Upper lobe of right lung (tissue), 1 donor: ENCODE data around the gene NDUFS7. TPM values are rescaled to one million over a fixed set of nuclear protein-coding genes. Genes with fewer than 3 reads are reported as not detected.
A peak's percentile ranks its signal among the peaks of the same experiment; 100 is the strongest.

ENCODE experiments used
- ATAC-seq: fragments of 200-7000 bp; cut with Tn5 transposase; one replicate; pipeline ENCODE4 v1.9.1; 2020; ENCODE audit warnings: mild to moderate bottlenecking, moderate library complexity
- DNase-seq: peaks from one replicate; pipeline ENCODE4 v3.0.0-alpha.2; 2020
- H3K27ac ChIP-seq: fragments of 200-600 bp; one replicate; pipeline ENCODE4 v1.8.0; 2022
- H3K27me3 ChIP-seq: fragments of 200-600 bp; one replicate; pipeline ENCODE4 v1.8.0; 2022; ENCODE audit warnings: mild to moderate bottlenecking
- H3K36me3 ChIP-seq: fragments of 200-600 bp; one replicate; pipeline ENCODE4 v1.8.0; 2022
- H3K4me1 ChIP-seq: fragments of 200-600 bp; one replicate; pipeline ENCODE4 v1.8.0; 2022
- H3K4me3 ChIP-seq: fragments of 200-600 bp; one replicate; pipeline ENCODE4 v1.8.0; 2022; ENCODE audit warnings: mild to moderate bottlenecking
- H3K9me3 ChIP-seq: fragments of 200-600 bp; one replicate; pipeline ENCODE4 v1.8.0; 2022
- CTCF ChIP-seq: fragments of 200-600 bp; IDR thresholded peaks from one replicate; pipeline ENCODE4 v1.8.0; 2022; ENCODE audit warnings: antibody characterized with exemption
- intact Hi-C: fragments of 100-400 bp; cut with DNase I; formaldehyde crosslinking; loops from one replicate; pipeline ENCODE4 v1.11.0; 2022
- total RNA-seq: library from RNA; stranded (reverse); fragmentation: NEBNext Ultra II Directional; extraction: Animal tissue kit (Norgen Biotek cat#: 25700); gene quantifications from one replicate; pipeline ENCODE4 v1.2.1, GENCODE V29; 2021
- donor health status: DM: no; HTN: yes; CAD: no; lungs with severe emphysema.

NDUFS7 gene
- total RNA-seq, 1 donor from 2014 or later = 78.2 TPM

DNA sequence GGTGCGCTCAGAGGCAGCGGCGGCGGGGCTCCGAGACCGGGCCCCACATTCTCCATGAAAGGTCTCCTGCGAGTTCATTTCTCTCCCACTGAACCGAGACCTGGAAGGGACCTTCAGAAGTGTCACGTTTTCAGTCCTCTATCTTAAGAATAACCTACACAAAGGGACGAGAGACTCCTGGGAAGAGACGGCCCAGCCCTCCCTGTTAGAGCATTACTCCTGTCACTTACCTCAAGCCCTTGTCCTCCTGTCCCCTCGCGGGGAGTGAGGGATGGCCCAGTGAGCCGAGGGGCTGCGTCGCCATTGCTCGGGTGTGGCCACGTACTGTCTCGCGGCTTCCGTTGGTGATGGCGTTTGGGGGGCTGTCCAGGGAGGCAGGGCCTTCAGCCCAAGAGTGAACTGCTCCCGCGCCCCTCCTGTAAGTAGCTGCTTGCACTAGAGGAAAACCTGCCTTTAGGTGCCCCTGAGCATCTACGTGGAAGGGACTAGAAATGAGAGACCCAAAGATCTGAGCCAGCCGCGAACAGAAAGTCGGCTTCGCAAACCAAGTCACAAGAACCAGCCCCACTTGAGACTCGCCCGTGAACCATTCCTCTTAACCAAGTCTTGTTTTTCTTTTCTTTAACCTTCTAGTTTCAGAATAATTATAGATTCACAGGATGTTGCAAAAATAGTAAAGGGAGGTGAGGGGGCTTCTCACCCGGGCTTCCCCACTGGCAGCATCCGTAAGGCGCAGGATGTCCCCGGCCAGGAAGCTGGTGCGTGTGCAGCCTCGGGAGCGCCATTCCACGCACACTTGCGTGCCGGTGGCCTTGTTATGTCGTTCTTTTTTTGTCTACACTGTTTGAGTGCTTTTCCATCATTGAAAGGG lies 21.1 kb upstream of the NDUFS7 start:
- ATAC-seq = no peak
- no peak overlapping the region for H3K27ac ChIP-seq
- no peaks in the 10 kb centered on the region for H3K27me3 ChIP-seq
- no peaks in the 10 kb centered on the region for H3K9me3 ChIP-seq
- no peak overlapping the region for H3K4me3 ChIP-seq
- TF ChIP-seq CTCF = no peak
- intact Hi-C loops = no loop called here
- H3K36me3 ChIP-seq = peaks cover 69% of the 10 kb centered on the region
- H3K4me1 ChIP-seq = peaks cover 29% of the 10 kb centered on the region
- DNase-seq = no peak

GRCh38 chr19:1363599-1363998 lies 20.1 kb upstream of the NDUFS7 start:
- peaks cover 29% of the 10 kb centered on the region for H3K4me1 ChIP-seq
- intact Hi-C loops = no loop called here
- ATAC-seq (peak; percentile 26), DNase-seq (no peak)
- no peaks in the 10 kb centered on the region for H3K9me3 ChIP-seq
- peaks cover 65% of the 10 kb centered on the region for H3K36me3 ChIP-seq
- no peak overlapping the region for H3K27ac ChIP-seq
- TF ChIP-seq CTCF = no peak
- H3K4me3 ChIP-seq = no peak overlapping the region
- H3K27me3 ChIP-seq = no peaks in the 10 kb centered on the region

DNA sequence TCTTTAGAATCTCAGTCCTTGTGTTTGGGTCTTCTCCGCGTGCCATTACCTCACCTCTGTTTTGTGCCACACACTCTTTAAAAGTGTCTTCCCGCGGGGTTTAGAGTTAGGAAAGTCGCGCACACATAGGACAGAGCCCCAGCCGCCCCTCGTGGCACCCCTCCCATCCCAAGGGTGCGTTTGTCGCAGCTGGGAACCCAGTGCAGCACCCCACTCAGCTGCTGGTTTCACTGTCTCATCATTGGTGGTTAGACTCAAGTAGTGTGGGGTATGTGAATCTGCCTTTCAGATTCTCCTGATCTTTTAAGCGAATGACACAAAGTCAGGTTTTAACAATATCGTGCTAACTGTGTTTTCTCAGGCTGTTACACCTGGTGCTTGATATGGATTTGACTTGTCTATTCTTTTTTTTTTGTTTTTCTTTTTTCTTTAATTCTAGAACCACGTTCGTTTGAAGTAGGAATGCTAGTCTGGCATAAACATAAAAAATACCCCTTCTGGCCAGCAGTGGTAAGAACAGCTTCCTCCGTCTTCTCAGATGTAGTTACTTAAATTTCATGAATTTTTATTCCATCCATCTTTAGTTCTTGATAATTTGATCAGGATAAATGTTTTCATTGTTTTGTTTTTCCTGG lies 19.5 kb upstream of the NDUFS7 start:
- DNase-seq (no peak), ATAC-seq (no peak)
- no peaks in the 10 kb centered on the region for H3K27me3 ChIP-seq
- H3K4me1 ChIP-seq = peaks cover 29% of the 10 kb centered on the region
- H3K4me3 ChIP-seq = no peak overlapping the region
- peak; percentile 17 for TF ChIP-seq CTCF
- H3K9me3 ChIP-seq = no peaks in the 10 kb centered on the region
- H3K36me3 ChIP-seq = peaks cover 63% of the 10 kb centered on the region
- intact Hi-C loops = no loop called here
- H3K27ac ChIP-seq = no peak overlapping the region

DNA sequence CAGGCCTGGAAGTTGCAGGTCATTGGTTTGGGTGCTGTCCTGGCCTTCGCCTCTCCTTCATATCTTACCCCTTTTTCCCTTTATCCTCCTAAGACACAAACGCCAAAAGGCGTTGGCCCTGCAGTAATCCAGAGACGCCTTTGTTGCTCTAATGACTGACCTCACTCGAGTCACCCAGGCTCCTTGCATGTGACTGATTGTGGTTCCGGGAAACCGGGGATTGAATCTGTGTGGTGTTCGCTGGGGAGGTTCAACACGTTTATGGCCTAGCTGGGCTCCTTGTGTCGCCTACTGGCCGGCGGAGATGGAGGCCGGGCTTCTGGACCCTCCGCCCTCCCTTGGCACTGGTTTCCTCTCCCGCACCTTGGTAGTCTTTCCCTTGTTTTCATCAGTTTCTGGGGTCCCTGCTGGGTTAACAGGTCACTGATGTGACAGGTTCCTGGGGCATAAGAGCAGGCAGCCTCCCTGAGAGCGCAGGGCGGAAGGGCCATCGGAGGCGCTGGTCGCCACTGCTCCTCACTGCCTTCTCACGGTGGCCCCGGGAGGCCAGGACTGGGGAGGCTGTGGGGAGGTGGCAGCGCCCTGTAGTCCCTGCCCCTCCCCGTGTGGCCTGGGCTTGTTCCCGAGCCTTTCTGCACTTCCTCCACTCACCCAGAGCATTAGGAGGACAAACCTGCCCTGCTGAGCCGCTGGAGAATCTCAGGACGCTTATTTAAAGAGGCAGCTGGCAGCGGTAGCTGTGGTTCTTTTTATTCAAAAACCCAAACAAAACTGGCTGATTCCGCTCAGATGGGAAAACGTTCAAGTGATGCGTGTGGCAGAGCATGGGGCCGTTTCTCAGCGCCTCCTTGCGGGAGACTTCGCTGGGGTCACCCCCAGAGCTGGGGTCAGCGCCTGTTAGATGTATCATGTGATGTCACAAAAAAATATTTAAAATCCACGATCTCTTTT lies 18.1 kb upstream of the NDUFS7 start:
- ATAC-seq (no peak), DNase-seq (no peak)
- Histone ChIP-seq H3K27me3 (no peaks in the 10 kb centered on the region), H3K4me1 (peaks cover 26% of the 10 kb centered on the region), H3K9me3 (no peaks in the 10 kb centered on the region), H3K4me3 (no peak overlapping the region), H3K27ac (no peak overlapping the region), H3K36me3 (peaks cover 64% of the 10 kb centered on the region)
- intact Hi-C loops = no loop called here
- TF ChIP-seq CTCF = no peak

DNA sequence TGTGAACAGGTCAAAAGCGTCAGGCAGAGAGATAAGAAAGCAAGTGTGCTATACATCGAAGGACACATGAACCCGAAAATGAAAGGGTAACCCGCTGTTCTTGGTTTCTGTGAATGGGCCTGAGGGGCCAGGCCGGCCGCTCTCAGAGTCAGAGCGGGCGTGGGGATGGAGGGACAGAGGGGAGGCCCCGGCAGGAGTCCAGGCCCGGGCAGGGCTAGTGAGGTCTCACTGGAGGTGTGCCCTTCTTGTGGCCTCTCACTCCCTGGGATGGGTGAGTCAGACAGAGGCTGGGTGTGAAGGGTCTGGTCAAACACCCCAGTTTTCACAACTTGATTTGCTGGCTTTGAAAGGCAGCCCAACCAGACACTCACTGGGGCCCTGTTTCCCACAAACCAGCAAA lies 17.4 kb upstream of the NDUFS7 start:
- H3K27me3 ChIP-seq = no peaks in the 10 kb centered on the region
- no peak for TF ChIP-seq CTCF
- DNase-seq (no peak), ATAC-seq (no peak)
- no peak overlapping the region for H3K4me3 ChIP-seq
- H3K27ac ChIP-seq = no peak overlapping the region
- H3K36me3 ChIP-seq = peaks cover 64% of the 10 kb centered on the region
- intact Hi-C loops = no loop called here
- H3K9me3 ChIP-seq = no peaks in the 10 kb centered on the region
- H3K4me1 ChIP-seq = peaks cover 19% of the 10 kb centered on the region
